A549 (cell line): Measurements from ENCODE around the gene MGMT. TPM values are rescaled to one million over a fixed set of nuclear protein-coding genes. Genes with fewer than 3 reads are reported as not detected.

ENCODE experiments used
- ATAC-seq, 2 experiments: fragments of 200-7000 bp in 1 of 2; fragments of >200 bp in 1 of 2; cut with Nextera tagmentation in 1 of 2; cut with Tn5 transposase in 1 of 2; 3 replicates each; pipeline versions ENCODE4 v1.8.0 to v1.9.1; 2018 to 2020; ENCODE audit warnings: mild to moderate bottlenecking in 1 of 2, moderate library complexity in 1 of 2
- CTCF ChIA-PET: fragments of 300-600 bp; sonication (Branson Sonifier 250); formaldehyde crosslinking; extraction: SDS; loops from one replicate; lab custom pipeline; 2021; ENCODE audit warnings: antibody characterized with exemption, inconsistent platforms; lab: Yijun Ruan, JAX
- POLR2A ChIA-PET: fragments of 350-600 bp; formaldehyde crosslinking; extraction: SDS; loops from one replicate; lab custom pipeline; 2021; ENCODE audit warnings: antibody characterized with exemption, inconsistent platforms; lab: Yijun Ruan, JAX
- DNase-seq, 2 experiments: peaks; one replicate each; pipeline versions ENCODE4 v3.0.0 to v3.0.0-alpha.2; 2011 to 2016; ENCODE audit warnings: low read depth in 1 of 2, low spot score in 1 of 2
- FAIRE-seq: peaks from 2 replicates; lab custom pipeline; 2011; peaks lifted over from hg19 to GRCh38; lab: Jason Lieb, UNC
- H3K27ac ChIP-seq, 2 experiments: fragments of >200 bp; sonication (Bioruptor Twin); formaldehyde crosslinking; 3 replicates each; pipeline ENCODE4 v1.5.1; 2016 to 2017
- H3K4me1 ChIP-seq: fragments of >200 bp; sonication (Bioruptor Twin); formaldehyde crosslinking; 3 replicates; pipeline ENCODE4 v1.6.1; 2016
- H3K4me2 ChIP-seq: fragments of >200 bp; sonication (Bioruptor Twin); formaldehyde crosslinking; 3 replicates; pipeline ENCODE4 v1.6.1; 2016
- H3K4me3 ChIP-seq: fragments of >200 bp; sonication (Bioruptor Twin); formaldehyde crosslinking; 3 replicates; pipeline ENCODE4 v1.5.1; 2016
- H3K9me3 ChIP-seq: fragments of >200 bp; sonication (Bioruptor Twin); formaldehyde crosslinking; 3 replicates; pipeline ENCODE4 v1.6.1; 2016
- BHLHE40 ChIP-seq: IDR thresholded peaks from 2 replicates; pipeline ENCODE4 v1.6.1; 2012; ENCODE audit warnings: low read depth, low read length, inconsistent platforms
- CTCF ChIP-seq: fragments of >200 bp; sonication (Bioruptor Twin); formaldehyde crosslinking; IDR thresholded peaks from 3 replicates; pipeline ENCODE4 v1.5.1; 2016
- ELK1 ChIP-seq: fragments of 150-350 bp; IDR thresholded peaks from 2 replicates; pipeline ENCODE4 v1.6.1; 2014; ENCODE audit warnings: low read depth, mild to moderate bottlenecking, low read length
- FOXS1 ChIP-seq: fragments of 250-450 bp; sonication (Bioruptor Pico); IDR thresholded peaks from 2 replicates; pipeline ENCODE4 v1.5.0; 2020; ENCODE audit warnings: mild to moderate bottlenecking, moderate library complexity
- HEYL ChIP-seq: fragments of 250-450 bp; sonication (Bioruptor Pico); IDR thresholded peaks from 2 replicates; pipeline ENCODE4 v1.8.0; 2021; ENCODE audit warnings: mild to moderate bottlenecking, moderate library complexity
- HOXA7 ChIP-seq: fragments of 250-450 bp; sonication (Bioruptor Pico); IDR thresholded peaks from 2 replicates; pipeline ENCODE4 v1.5.0; 2020; ENCODE audit warnings: mild to moderate bottlenecking, moderate library complexity
- JUN ChIP-seq, 2 experiments: fragments of >200 bp; sonication (Bioruptor Twin); formaldehyde crosslinking; IDR thresholded peaks; 2 replicates in 1 of 2; 3 replicates in 1 of 2; pipeline ENCODE4 v1.6.1; 2016 to 2017
- MAZ ChIP-seq: fragments of 150-350 bp; IDR thresholded peaks from 2 replicates; pipeline ENCODE4 v1.6.1; 2014; ENCODE audit warnings: antibody characterized with exemption, low read depth, low read length, borderline replicate concordance
- MYC ChIP-seq: IDR thresholded peaks from 2 replicates; pipeline ENCODE4 v1.6.1; 2012; ENCODE audit warnings: mild to moderate bottlenecking, inconsistent platforms, low read length, improper control_type of control experiment, borderline replicate concordance
- PHF8 ChIP-seq: fragments of 200-600 bp; sonication (generic); IDR thresholded peaks from 2 replicates; pipeline ENCODE4 v1.6.1; 2016; ENCODE audit warnings: low read depth, mild to moderate bottlenecking, antibody characterized with exemption, moderate library complexity, borderline replicate concordance
- RAD21 ChIP-seq, 2 experiments: fragments of >200 bp in 1 of 2; sonication (Bioruptor Twin) in 1 of 2; formaldehyde crosslinking in 1 of 2; IDR thresholded peaks in 1 of 2; conservative IDR thresholded peaks in 1 of 2; 2 replicates in 1 of 2; 3 replicates in 1 of 2; pipeline ENCODE4 v1.6.1; 2012 to 2018; ENCODE audit warnings: inconsistent platforms in 1 of 2
- REST ChIP-seq: fragments of 200-600 bp; sonication (generic); IDR thresholded peaks from 2 replicates; pipeline ENCODE4 v1.6.1; 2016; ENCODE audit warnings: antibody characterized with exemption, mild to moderate bottlenecking, moderate library complexity
- SMC3 ChIP-seq: fragments of >200 bp; sonication (Bioruptor Twin); formaldehyde crosslinking; IDR thresholded peaks from 3 replicates; pipeline ENCODE4 v1.6.1; 2018; ENCODE audit warnings: inconsistent platforms
- TP53 ChIP-seq: fragments of 250-450 bp; sonication (Bioruptor Pico); IDR thresholded peaks from 2 replicates; pipeline ENCODE4 v1.5.0; 2021; ENCODE audit warnings: mild to moderate bottlenecking, moderate library complexity
- USF2 ChIP-seq: fragments of 450-650 bp; IDR thresholded peaks from 2 replicates; pipeline ENCODE4 v1.6.1; 2014; ENCODE audit warnings: antibody characterized with exemption
- ZC3H11A ChIP-seq: fragments of 450-650 bp; IDR thresholded peaks from 2 replicates; pipeline ENCODE4 v1.6.1; 2014; ENCODE audit warnings: antibody characterized with exemption, mild to moderate bottlenecking
- ZFP36 ChIP-seq: fragments of 450-650 bp; IDR thresholded peaks from 2 replicates; pipeline ENCODE4 v1.6.1; 2014; ENCODE audit warnings: borderline replicate concordance; ENCODE audit not compliant: partially characterized antibody
- WGBS: methylation state at CpG from one replicate; pipeline ENCODE4 v1.1.6; 2017; ENCODE audit errors: missing lambda C conversion rate; 5-methylcytosine and 5-hydroxymethylcytosine counted together
- polyA plus RNA-seq, 4 experiments: library from polyadenylated mRNA; depleted of rRNA in 3 of 4; stranded (reverse); fragments of >200 nt; fragmentation: RNase III in 1 of 4; extraction: RNeasy Plus Mini Kit Qiagen cat#74134 plus additional on column Dnase treatment in 1 of 4; gene quantifications; 2 replicates in 3 of 4; 3 replicates in 1 of 4; pipeline ENCODE4 v1.2.3, GENCODE V29; 2011 to 2017

Gene MGMT
- polyA plus RNA-seq, 2 of the 4 experiments (the other 2 are of a cell fraction), result 4.9 to 5.2 TPM

GRCh38 chr10:129448086-129448485, 19.0 kb upstream of the MGMT start:
- CTCF ChIA-PET, result interaction anchor here (0.6 kb wide), 1 partner anchor 1908 kb away, joined by 3 read pairs; no protein-coding TSS in a partner anchor
- H3K27ac ChIP-seq, result no peak overlapping the region
- FAIRE-seq (no peak), ATAC-seq (no peak), DNase-seq (no peak)
- 9% methylated on average over 5 of the region's 5 CpGs for WGBS
- POLR2A ChIA-PET, result no interaction called here
- TF ChIP-seq CTCF, result no peak
- no peak for TF ChIP-seq PHF8
- TF ChIP-seq BHLHE40, result no peak
- TF ChIP-seq MAZ, result no peak
- no peak for TF ChIP-seq ZC3H11A
- TF ChIP-seq RAD21 (conservative IDR thresholded peaks at IDR 0.05 in 1 of 2, IDR thresholded peaks at IDR 0.05 in 1 of 2), result no peak
- no peak for TF ChIP-seq ZFP36
- TF ChIP-seq FOXS1 (CRISPR knock-in tag), result no peak
- no peak for TF ChIP-seq JUN (IDR thresholded peaks at IDR 0.05)
- no peak for TF ChIP-seq USF2
- no peak for TF ChIP-seq ELK1
- no peak for TF ChIP-seq TP53 (CRISPR knock-in tag)
- TF ChIP-seq HOXA7 (CRISPR knock-in tag), result no peak
- no peak for TF ChIP-seq HEYL (CRISPR knock-in tag)
- no peak for TF ChIP-seq SMC3
- no peak for TF ChIP-seq MYC
- H3K9me3 ChIP-seq, result no peaks in the 10 kb centered on the region
- H3K4me3 ChIP-seq, result no peak overlapping the region
- H3K4me1 ChIP-seq, result no peaks in the 10 kb centered on the region
- no peak overlapping the region for H3K4me2 ChIP-seq

GRCh38 chr10:129448539-129448938, 18.5 kb upstream of the MGMT start:
- TF ChIP-seq HEYL (CRISPR knock-in tag) (no peak), RAD21 (conservative IDR thresholded peaks at IDR 0.05 in 1 of 2, IDR thresholded peaks at IDR 0.05 in 1 of 2) (no peak), REST (no peak), FOXS1 (CRISPR knock-in tag) (no peak)
- Histone ChIP-seq H3K4me2 (no peak overlapping the region), H3K27ac (no peak overlapping the region), H3K4me3 (no peak overlapping the region), H3K4me1 (no peaks in the 10 kb centered on the region), H3K9me3 (no peaks in the 10 kb centered on the region)
- CTCF ChIA-PET, result interaction anchor here (0.6 kb wide), 1 partner anchor 1907 kb away, joined by 3 read pairs; no protein-coding TSS in a partner anchor
- WGBS, result 9% methylated on average over 5 of the region's 5 CpGs
- DNase-seq, result no peak
- no peak for ATAC-seq
- no peak for FAIRE-seq
- POLR2A ChIA-PET, result no interaction called here
